ENCODE measurements around the gene CBL. TPM values are rescaled to one million over a fixed set of nuclear protein-coding genes. Genes with fewer than 3 reads are reported as not detected.

The CBL gene
- total RNA-seq, 1 experiment from 2014 or later = 56.4 TPM

GRCh38 chr11:119337581-119338317, 131.6 kb downstream of the CBL start:
- H3K4me3 Mint-ChIP-seq = peak overlapping the region; percentile 38 to 99
- no peak overlapping the region for H4K5ac ChIP-seq (ENCODE audit: insufficient read length, low read depth, low read length)
- peaks cover 13% of the 10 kb centered on the region; the same call in 1 of the 2 replicates for H3K79me2 ChIP-seq (ENCODE audit: insufficient read depth, low read length)
- H3K23ac ChIP-seq (ENCODE audit: insufficient read length, low read depth, low read length) = no peak overlapping the region
- no peak overlapping the region for H3K27ac ChIP-seq (ENCODE audit: insufficient read length, low read depth, low read length)
- H3K18ac ChIP-seq (ENCODE audit: insufficient read length, low read depth, low read length) = peak overlapping the region; percentile 33
- H2AK5ac ChIP-seq (ENCODE audit: insufficient read length, low read length) = no peak overlapping the region
- peak; percentile 88 for DNase-seq
- H3K56ac ChIP-seq (ENCODE audit: insufficient read length, low read depth, low read length) = no peak overlapping the region
- no peak overlapping the region for H2BK15ac ChIP-seq (ENCODE audit: low read depth, low read length)
- no peaks in the 10 kb centered on the region; a peak in 1 of 5 replicates for H3K9me3 Mint-ChIP-seq
- H2BK5ac ChIP-seq (ENCODE audit: insufficient read length, low read length) = no peak overlapping the region
- peaks cover 48 to 74% of the 10 kb centered on the region in 2 experiments for H3K4me1 Mint-ChIP-seq
- no peak overlapping the region for H3K4ac ChIP-seq (ENCODE audit: low read depth, low read length)
- H3K14ac ChIP-seq (ENCODE audit: insufficient read depth, low read length) = no peak overlapping the region
- peaks cover 16% of the 10 kb centered on the region for H3K27me3 ChIP-seq (ENCODE audit: insufficient read depth, low read length)
- peak overlapping the region; percentile 85 to 94 (median 93); a peak in 6 of 7 replicates for H3K27ac Mint-ChIP-seq
- no peak overlapping the region for H4K8ac ChIP-seq (replicated peaks; ENCODE audit: insufficient read length, low read depth, low read length)
- H3K4me1 ChIP-seq (ENCODE audit: insufficient read depth, low read length) = no peaks in the 10 kb centered on the region; the same call in 1 of the 2 replicates
- peaks cover 13 to 18% (median 15%) of the 10 kb centered on the region in 3 experiments for H3K36me3 Mint-ChIP-seq (ENCODE audit: insufficient read depth in 1 of 3, low read depth in 3 of 3)
- no peaks in the 10 kb centered on the region for H4K20me1 ChIP-seq (ENCODE audit: control insufficient read depth, insufficient read depth, insufficient read length)
- no peak for TF ChIP-seq CTCF (conservative IDR thresholded peaks at IDR 0.05)
- no peak overlapping the region for H2AFZ ChIP-seq (ENCODE audit: low read length)
- peaks cover 9% of the 10 kb centered on the region for H3K79me1 ChIP-seq (ENCODE audit: insufficient read depth, low read depth, low read length, poor library complexity, severe bottlenecking)
- H2BK120ac ChIP-seq (ENCODE audit: low read depth, low read length, poor library complexity, severe bottlenecking) = no peak overlapping the region
- peaks cover 38% of the 10 kb centered on the region for H3K27me3 Mint-ChIP-seq (ENCODE audit: low read depth)
- no peak overlapping the region for H3T11ph ChIP-seq (ENCODE audit: low read length)
- no CpG with 5 or more reads among the region's 9 CpGs for WGBS (ENCODE audit: extremely low coverage, insufficient read length, low lambda C conversion rate)
- H4K91ac ChIP-seq (ENCODE audit: insufficient read length, low read depth, low read length) = no peak overlapping the region
- H2BK12ac ChIP-seq (ENCODE audit: insufficient read length, low read depth, low read length) = no peak overlapping the region
- peak overlapping the region; percentile 56 for H3K4me2 ChIP-seq (ENCODE audit: insufficient read depth, insufficient read length, low read length)
- no peaks in the 10 kb centered on the region for H3K9me3 ChIP-seq (ENCODE audit: control insufficient read depth, low read depth, low read length)
- H2BK20ac ChIP-seq (ENCODE audit: low read depth, low read length, poor library complexity, severe bottlenecking) = no peak overlapping the region
- H3K9ac ChIP-seq (ENCODE audit: extremely low read depth, insufficient read length, low read length) = peak overlapping the region; percentile 4
- peaks cover 28% of the 10 kb centered on the region for H3K23me2 ChIP-seq (ENCODE audit: insufficient read length, low read depth, low read length, poor library complexity, severe bottlenecking)

Data from H9 (cell line).